ENCODE measurements around the gene GLDC. TPM values are rescaled to one million over a fixed set of nuclear protein-coding genes. Genes with fewer than 3 reads are reported as not detected.

Gene GLDC
- 1.1 and 1.8 TPM in 2 replicates for total RNA-seq

GRCh38 chr9:6645355-6646292, at the start of gene GLDC:
Gene GLDC, minus strand, starts transcription at chr9:6645729. Its CDS starts 230 bp downstream, at chr9:6645499.

Other genes starting within 250 kb of the GLDC start
- gene UHRF2, start 232.5 kb downstream of the GLDC start, total RNA-seq, result 74.3 and 90.7 TPM in 2 replicates
- gene KDM4C, start 112.2 kb upstream of the GLDC start, total RNA-seq, result 16.7 and 27.8 TPM in 2 replicates